GM12865 (cell line): ENCODE data around the gene WEE1.

Experiments used
- DNase-seq: peaks from one replicate; pipeline ENCODE4 v3.0.0; 2010; ENCODE audit warnings: low read depth
- H3K4me3 ChIP-seq: 2 replicates; pipeline ENCODE4 v1.5.1; 2011; ENCODE audit warnings: mild to moderate bottlenecking, low read depth, low read length, control low read depth
- CTCF ChIP-seq: IDR thresholded peaks from 2 replicates; pipeline ENCODE4 v1.5.1; 2011; ENCODE audit warnings: low read length, control low read depth, low read depth, inconsistent platforms; ENCODE audit not compliant: insufficient read depth; ENCODE audit errors: missing control alignments

WEE1 gene

GRCh38 chr11:9576701-9577381 lies 3.4 kb downstream of the WEE1 start:
- DNase-seq: no peak
- TF ChIP-seq CTCF: no peak
- H3K4me3 ChIP-seq: peak overlapping the region; percentile 97

- DNase-seq: peak; percentile 38
- H3K4me3 ChIP-seq: peak overlapping the region; percentile 97
- TF ChIP-seq CTCF: no peak
Observed at GRCh38 chr11:9577556-9577955, 4.1 kb downstream of the WEE1 start.

GRCh38 chr11:9580894-9581293 lies 7.4 kb downstream of the WEE1 start:
- no peak for DNase-seq
- no peak for TF ChIP-seq CTCF
- H3K4me3 ChIP-seq: no peak overlapping the region

GRCh38 chr11:9581556-9582161 lies 8.2 kb downstream of the WEE1 start:
- H3K4me3 ChIP-seq: no peak overlapping the region
- no peak for TF ChIP-seq CTCF
- DNase-seq: no peak

GRCh38 chr11:9590717-9591116 lies 17.2 kb downstream of the WEE1 start:
- no peak overlapping the region for H3K4me3 ChIP-seq
- TF ChIP-seq CTCF: no peak
- DNase-seq: no peak

GRCh38 chr11:9594267-9595046 lies 21.0 kb downstream of the WEE1 start:
- TF ChIP-seq CTCF: no peak
- no peak for DNase-seq
- no peak overlapping the region for H3K4me3 ChIP-seq
